Ascending aorta (tissue), 2 donors: Measurements from ENCODE around the gene IL31RA. TPM values are rescaled to one million over a fixed set of nuclear protein-coding genes. Genes with fewer than 3 reads are reported as not detected.

Experiments used
- DNase-seq, 2 donors: peaks; one replicate each; pipeline ENCODE4 v3.0.0-alpha.2; 2019; ENCODE audit warnings: low spot score in 2 of 2
- H3K27ac ChIP-seq, 2 donors: fragments of 200-600 bp; sonication (generic); one replicate each; pipeline ENCODE4 v1.5.1; 2016 to 2017; ENCODE audit warnings: mild to moderate bottlenecking in 1 of 2
- H3K27me3 ChIP-seq: fragments of 200-600 bp; sonication (generic); one replicate; pipeline ENCODE4 v1.5.1; 2017
- H3K36me3 ChIP-seq, 2 donors: fragments of 200-600 bp; sonication (generic); one replicate each; pipeline ENCODE4 v1.5.1; 2016
- H3K4me1 ChIP-seq, 2 donors: fragments of 200-600 bp; sonication (generic); one replicate each; pipeline ENCODE4 v1.5.1; 2016 to 2017; ENCODE audit warnings: mild to moderate bottlenecking in 1 of 2
- H3K4me3 ChIP-seq, 2 donors: fragments of 200-600 bp; sonication (generic); one replicate each; pipeline ENCODE4 v1.5.1; 2016 to 2017; ENCODE audit warnings: mild to moderate bottlenecking in 1 of 2
- H3K9me3 ChIP-seq, 2 donors: fragments of 200-600 bp; sonication (generic); one replicate each; pipeline ENCODE4 v1.5.1; 2016
- CTCF ChIP-seq, 3 experiments: fragments of 200-600 bp in 2 of 3; fragments of 450-650 bp in 1 of 3; sonication (generic) in 2 of 3; IDR thresholded peaks; one replicate each; pipeline ENCODE4 v1.5.1; 2016 to 2019; ENCODE audit warnings: antibody characterized with exemption in 3 of 3, mild to moderate bottlenecking in 1 of 3, moderate library complexity in 1 of 3
- intact Hi-C: fragments of 100-400 bp; cut with DNase I; formaldehyde crosslinking; loops from one replicate; pipeline ENCODE4 v1.15.1; 2023
- total RNA-seq: library from RNA; depleted of rRNA; stranded (reverse); fragments of >200 nt; gene quantifications from one replicate; pipeline ENCODE4 v1.1.0, GENCODE V29; 2016

IL31RA gene
- total RNA-seq, 1 donor from 2014 or later: not detected

- no peak for TF ChIP-seq CTCF (IDR thresholded peaks at IDR 0.05)
- no peaks in the 10 kb centered on the region for H3K36me3 ChIP-seq
- H3K9me3 ChIP-seq: no peaks in the 10 kb centered on the region
- no peak for DNase-seq
- intact Hi-C loops: no loop called here
- no peaks in the 10 kb centered on the region for H3K4me1 ChIP-seq
- H3K27me3 ChIP-seq: no peaks in the 10 kb centered on the region
- H3K27ac ChIP-seq: peak overlapping the region in 1 of 2 donors; percentile 50
- H3K4me3 ChIP-seq: no peak overlapping the region
These were observed 64.6 kb downstream of the IL31RA start for GRCh38 chr5:55915783-55916182.

- DNase-seq: no peak
- H3K4me3 ChIP-seq: no peak overlapping the region
- no peaks in the 10 kb centered on the region for H3K4me1 ChIP-seq
- intact Hi-C loops: no loop called here
- no peak for TF ChIP-seq CTCF (IDR thresholded peaks at IDR 0.05)
- no peaks in the 10 kb centered on the region for H3K9me3 ChIP-seq
- no peaks in the 10 kb centered on the region for H3K27me3 ChIP-seq
- no peaks in the 10 kb centered on the region for H3K36me3 ChIP-seq
- H3K27ac ChIP-seq: peak overlapping the region in 1 of 2 donors; percentile 50
These were observed 65.8 kb downstream of the IL31RA start for GRCh38 chr5:55916986-55917385.

GRCh38 chr5:55917402-55918086 is 66.4 kb downstream of the IL31RA start:
- no peaks in the 10 kb centered on the region for H3K36me3 ChIP-seq
- H3K27ac ChIP-seq: no peak overlapping the region
- H3K4me3 ChIP-seq: no peak overlapping the region
- H3K27me3 ChIP-seq: no peaks in the 10 kb centered on the region
- no peak for DNase-seq
- no peaks in the 10 kb centered on the region for H3K9me3 ChIP-seq
- no peak for TF ChIP-seq CTCF (IDR thresholded peaks at IDR 0.05)
- H3K4me1 ChIP-seq: no peaks in the 10 kb centered on the region
- intact Hi-C loops: no loop called here

GRCh38 chr5:55918087-55919035 is 67.2 kb downstream of the IL31RA start:
- TF ChIP-seq CTCF (IDR thresholded peaks at IDR 0.05): no peak
- DNase-seq: no peak
- Histone ChIP-seq H3K36me3 (no peaks in the 10 kb centered on the region), H3K4me3 (no peak overlapping the region), H3K9me3 (no peaks in the 10 kb centered on the region), H3K27ac (no peak overlapping the region), H3K4me1 (no peaks in the 10 kb centered on the region), H3K27me3 (no peaks in the 10 kb centered on the region)
- intact Hi-C loops: no loop called here

- Histone ChIP-seq H3K36me3 (no peaks in the 10 kb centered on the region), H3K9me3 (no peaks in the 10 kb centered on the region), H3K27me3 (no peaks in the 10 kb centered on the region), H3K4me3 (no peak overlapping the region), H3K27ac (no peak overlapping the region), H3K4me1 (no peaks in the 10 kb centered on the region)
- no peak for DNase-seq
- intact Hi-C loops: no loop called here
- TF ChIP-seq CTCF (IDR thresholded peaks at IDR 0.05): no peak
These were observed 68.5 kb downstream of the IL31RA start for GRCh38 chr5:55919625-55920024.
